ENCODE measurements around the gene BSX.

The BSX gene

DNA sequence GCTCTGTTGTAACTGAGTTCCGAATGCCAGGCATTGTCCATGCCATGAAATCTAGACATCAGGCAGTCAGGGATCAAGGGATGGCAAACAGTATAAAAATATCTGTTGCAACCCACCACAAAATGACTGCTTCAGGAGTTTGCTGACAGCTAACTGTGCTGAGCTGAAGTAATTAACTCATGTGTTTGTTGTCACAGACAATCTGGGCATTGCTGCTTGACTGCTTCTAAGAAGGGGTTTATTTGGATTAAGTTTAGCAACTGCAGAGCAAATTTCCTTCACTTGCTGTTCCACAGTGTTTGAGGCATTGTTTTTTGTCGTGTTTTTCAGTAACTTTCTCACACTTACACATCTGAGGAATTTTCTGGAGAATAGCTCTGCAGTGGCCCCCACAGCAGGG lies 30.4 kb downstream of the BSX start:
- DNase-seq, result no peak

DNA sequence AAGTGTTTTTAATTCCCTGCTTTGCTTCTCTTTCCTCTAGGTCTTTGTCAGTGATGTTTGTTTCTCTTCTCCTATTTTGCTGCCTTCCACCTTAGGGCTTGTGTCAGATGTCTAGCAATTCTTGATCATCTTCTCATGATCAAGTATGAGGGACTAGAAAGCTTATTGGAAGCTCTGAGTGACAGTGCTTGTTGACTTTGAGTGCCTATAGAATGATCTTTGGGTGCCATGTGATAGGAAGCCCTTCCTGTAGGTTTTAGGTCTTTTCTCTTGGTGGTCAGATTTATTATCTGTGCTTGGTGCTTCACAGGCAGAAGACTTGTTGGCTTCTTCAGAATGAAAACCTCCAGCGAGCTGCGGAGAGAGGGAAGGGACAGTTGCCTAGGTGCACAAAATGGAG lies 43.1 kb downstream of the BSX start:
- DNase-seq, result no peak

DNA sequence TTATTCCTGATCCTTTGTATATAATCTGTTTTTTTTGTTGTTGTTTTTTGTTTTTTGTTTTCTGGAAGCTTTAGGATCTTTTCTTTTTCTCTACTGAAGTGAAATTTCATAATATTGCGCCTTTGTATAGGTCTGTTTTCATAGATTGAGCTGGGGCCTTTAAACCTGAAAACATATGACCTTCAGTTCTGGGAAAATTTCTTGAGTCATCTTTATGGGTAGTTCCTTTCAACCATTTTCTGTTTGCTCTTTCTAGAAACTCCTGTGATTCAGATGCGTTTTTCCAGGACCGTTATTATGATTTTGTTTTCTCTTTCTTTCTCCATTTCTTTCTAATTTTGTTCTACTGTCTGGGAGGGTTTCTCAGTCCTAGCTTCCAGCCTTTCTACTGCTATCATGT lies 43.7 kb downstream of the BSX start:
- no peak for DNase-seq

DNA sequence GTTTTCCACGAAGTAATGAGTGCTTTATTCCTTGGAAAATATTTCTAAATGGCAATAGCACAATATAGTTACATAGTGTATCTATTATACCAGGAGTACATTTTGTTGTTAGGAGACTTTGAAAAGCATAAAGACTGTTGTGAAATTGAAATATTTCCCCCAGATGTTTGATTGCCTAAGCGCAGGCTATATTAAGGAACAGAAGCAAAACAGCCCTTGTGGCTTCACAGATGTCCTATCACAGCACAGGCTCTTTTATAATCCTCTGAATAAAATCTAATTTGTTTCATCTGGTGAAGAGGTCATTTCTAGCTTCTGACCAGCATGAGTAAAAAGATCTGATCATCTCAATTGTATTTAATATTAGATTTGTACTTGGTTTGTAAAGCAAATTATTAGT lies 48.2 kb downstream of the BSX start:
- no peak for DNase-seq

DNA sequence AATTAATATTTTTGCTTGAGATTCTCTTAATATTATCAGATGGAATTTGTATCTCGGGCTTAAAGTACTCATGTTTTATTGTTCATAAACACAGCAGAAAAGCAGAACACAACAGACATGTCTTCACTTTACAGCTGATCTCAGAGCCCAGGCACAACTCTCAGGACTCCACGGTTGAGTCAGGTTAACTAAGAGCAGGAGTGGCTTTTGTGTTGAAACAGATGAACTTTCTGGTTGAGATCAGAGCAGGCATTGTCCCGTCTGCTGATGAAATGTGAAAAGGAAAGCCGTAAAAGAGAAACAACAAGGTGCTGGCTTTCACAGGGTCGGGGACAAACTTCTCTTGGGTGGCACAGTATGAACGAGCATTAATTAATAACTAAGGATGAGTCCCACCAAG lies 50.1 kb downstream of the BSX start:
- no peak for DNase-seq
